PC-3 (cell line): ENCODE results near the gene CEP78. TPM values are rescaled to one million over a fixed set of nuclear protein-coding genes. Genes with fewer than 3 reads are reported as not detected.

ENCODE experiments used
- ATAC-seq: fragments of 200-7000 bp; cut with Tn5 transposase; 2 replicates; pipeline ENCODE4 v1.9.1; 2020; ENCODE audit warnings: mild to moderate bottlenecking, moderate library complexity
- BruUV-seq: library from RNA; stranded (reverse); fragments of 400-500 nt; replicated peaks from 2 replicates; lab custom pipeline; 2021; lab: Mats Ljungman, UMichigan
- CTCF ChIA-PET: fragments of 300-600 bp; sonication (Branson Sonifier 250); formaldehyde crosslinking; loops from one replicate; lab custom pipeline; 2022; ENCODE audit warnings: antibody characterized with exemption; lab: Charles Lee
- POLR2A ChIA-PET: fragments of 300-600 bp; sonication (Branson Sonifier 250); formaldehyde crosslinking; loops from one replicate; lab custom pipeline; 2022; ENCODE audit warnings: antibody characterized with exemption; ENCODE audit not compliant: unreplicated experiment; lab: Charles Lee
- DNase-seq: peaks from one replicate; pipeline ENCODE4 v3.0.0-alpha.2; 2015
- H2AFZ ChIP-seq: fragments of 300-600 bp; sonication (generic); 2 replicates; pipeline ENCODE4 v1.6.0; 2016; ENCODE audit warnings: antibody characterized with exemption, low read length
- H3F3A ChIP-seq: fragments of 300-600 bp; sonication (generic); one replicate; pipeline ENCODE4 v1.6.0; 2017; ENCODE audit warnings: antibody characterized with exemption, low read length, control low read depth, mild to moderate bottlenecking; ENCODE audit not compliant: unreplicated experiment
- H3K27ac ChIP-seq: fragments of 300-600 bp; sonication (generic); 2 replicates; pipeline ENCODE4 v1.5.1; 2016; ENCODE audit warnings: mild to moderate bottlenecking, low read length
- H3K27me3 ChIP-seq: fragments of 300-600 bp; sonication (generic); 2 replicates; pipeline ENCODE4 v1.6.1; 2016; ENCODE audit warnings: low read length, mixed read lengths
- H3K36me3 ChIP-seq: fragments of 300-600 bp; sonication (generic); 2 replicates; pipeline ENCODE4 v1.6.1; 2016; ENCODE audit warnings: low read depth, mixed run types, low read length, mixed read lengths
- H3K4me1 ChIP-seq: fragments of 300-600 bp; sonication (generic); 2 replicates; pipeline ENCODE4 v1.5.1; 2016; ENCODE audit warnings: low read length; ENCODE audit not compliant: insufficient read depth
- H3K4me2 ChIP-seq: fragments of 300-600 bp; sonication (generic); 2 replicates; pipeline ENCODE4 v1.6.0; 2016; ENCODE audit warnings: low read length
- H3K4me3 ChIP-seq: fragments of 300-600 bp; sonication (generic); 2 replicates; pipeline ENCODE4 v1.5.1; 2016; ENCODE audit warnings: mild to moderate bottlenecking, low read length, mixed read lengths
- H3K79me2 ChIP-seq: fragments of 300-600 bp; sonication (generic); 2 replicates; pipeline ENCODE4 v1.6.1; 2017; ENCODE audit warnings: low read length, mixed read lengths
- H3K9ac ChIP-seq: fragments of 300-600 bp; sonication (generic); 2 replicates; pipeline ENCODE4 v1.6.0; 2016; ENCODE audit warnings: mild to moderate bottlenecking, low read length
- H3K9me2 ChIP-seq: fragments of 300-600 bp; sonication (generic); replicated peaks from 2 replicates; pipeline ENCODE4 v1.6.1; 2016; ENCODE audit warnings: mixed run types, low read length, mixed read lengths
- H3K9me3 ChIP-seq: fragments of 300-600 bp; sonication (generic); 2 replicates; pipeline ENCODE4 v1.6.1; 2016; ENCODE audit warnings: low read length, mixed read lengths
- H4K20me1 ChIP-seq: fragments of 300-600 bp; sonication (generic); 2 replicates; pipeline ENCODE4 v1.6.1; 2016; ENCODE audit warnings: low read length, mixed read lengths
- CTCF ChIP-seq: fragments of 300-600 bp; sonication (generic); conservative IDR thresholded peaks from 2 replicates; pipeline ENCODE4 v1.5.1; 2017; ENCODE audit warnings: antibody characterized with exemption, low read depth, mild to moderate bottlenecking, low read length
- EZH2 ChIP-seq: fragments of 300-600 bp; sonication (generic); IDR thresholded peaks from one replicate; pipeline ENCODE4 v1.6.1; 2017; ENCODE audit warnings: antibody characterized with exemption, mild to moderate bottlenecking, low read length; ENCODE audit not compliant: unreplicated experiment
- EZH2phosphoT487 ChIP-seq: fragments of 300-600 bp; sonication (generic); IDR thresholded peaks from 2 replicates; pipeline ENCODE4 v1.6.1; 2018; ENCODE audit warnings: mild to moderate bottlenecking, antibody characterized with exemption, low read length, borderline replicate concordance
- intact Hi-C: fragments of 100-400 bp; cut with micrococcal nuclease; formaldehyde crosslinking; loops from 2 replicates; pipeline ENCODE4 v1.9.0; 2023
- total RNA-seq: library from RNA; depleted of rRNA; stranded (reverse); fragments of >200 nt; gene quantifications from 2 replicates; pipeline ENCODE4 v1.2.3, GENCODE V29; 2014

CEP78 gene
- total RNA-seq, 1 experiment from 2014 or later: 52.5 TPM

- Histone ChIP-seq H3K9me3 (no peaks in the 10 kb centered on the region), H3K27me3 (no peaks in the 10 kb centered on the region), H2AFZ (no peak overlapping the region), H3K36me3 (no peaks in the 10 kb centered on the region), H3K4me1 (peaks cover 10% of the 10 kb centered on the region), H3F3A (no peaks in the 10 kb centered on the region), H3K9me2 (no peaks in the 10 kb centered on the region), H3K4me3 (no peak overlapping the region), H3K27ac (no peak overlapping the region), H3K9ac (no peak overlapping the region), H4K20me1 (no peaks in the 10 kb centered on the region; the same call in 1 of the 2 replicates), H3K79me2 (peaks cover 30% of the 10 kb centered on the region), H3K4me2 (no peak overlapping the region)
- POLR2A ChIA-PET: no interaction called here
- CTCF ChIA-PET: no interaction called here
- TF ChIP-seq CTCF (no peak), EZH2phosphoT487 (no peak), EZH2 (no peak)
- ATAC-seq (no peak), DNase-seq (no peak)
- intact Hi-C loops: no loop called here
- BruUV-seq: no TSS peak
Observed at GRCh38 chr9:78295177-78295575, 59.3 kb downstream of the CEP78 start.

GRCh38 chr9:78295731-78296130 is 59.9 kb downstream of the CEP78 start:
- Histone ChIP-seq H3K9me3 (no peaks in the 10 kb centered on the region), H3K27me3 (no peaks in the 10 kb centered on the region), H3K4me2 (peak overlapping the region; percentile 88), H3K27ac (peak overlapping the region; percentile 67; the same call in 1 of the 2 replicates), H3K36me3 (no peaks in the 10 kb centered on the region), H2AFZ (peak overlapping the region; percentile 85), H3F3A (no peaks in the 10 kb centered on the region), H4K20me1 (no peaks in the 10 kb centered on the region; the same call in 1 of the 2 replicates), H3K9me2 (no peaks in the 10 kb centered on the region), H3K4me3 (peak overlapping the region; percentile 95), H3K9ac (peak overlapping the region; percentile 81), H3K79me2 (peaks cover 33% of the 10 kb centered on the region), H3K4me1 (peaks cover 10% of the 10 kb centered on the region)
- ChIA-PET POLR2A (no interaction called here), CTCF (no interaction called here)
- TF ChIP-seq EZH2phosphoT487: no peak
- no peak for TF ChIP-seq CTCF
- no peak for TF ChIP-seq EZH2
- intact Hi-C loops: loop anchor here (1.0 kb wide), 1 partner anchor 17 kb away; no protein-coding TSS in a partner anchor
- no peak for ATAC-seq
- DNase-seq: no peak
- no TSS peak for BruUV-seq

- H3K4me3 ChIP-seq: peak overlapping the region; percentile 95
- H3K27me3 ChIP-seq: no peaks in the 10 kb centered on the region
- 0 out of 2 replicates have a peak, but pooled peaks cover 2% of the 10 kb centered on the region for H3K36me3 ChIP-seq
- no peaks in the 10 kb centered on the region for H3K9me3 ChIP-seq
- H2AFZ ChIP-seq: peak overlapping the region; percentile 85
- peaks cover 10% of the 10 kb centered on the region for H3K4me1 ChIP-seq
- TF ChIP-seq EZH2phosphoT487 (no peak), CTCF (no peak), EZH2 (no peak)
- peak overlapping the region; percentile 88 for H3K4me2 ChIP-seq
- H3K27ac ChIP-seq: peak overlapping the region; percentile 67
- ATAC-seq (peak; percentile 36), DNase-seq (peak; percentile 58)
- TSS peak; percentile 90 for BruUV-seq
- peak overlapping the region; percentile 81 for H3K9ac ChIP-seq
- H3F3A ChIP-seq: no peaks in the 10 kb centered on the region
- no peaks in the 10 kb centered on the region; the same call in 1 of the 2 replicates for H4K20me1 ChIP-seq
- intact Hi-C loops: loop anchor here (1.0 kb wide), 1 partner anchor 16 kb away; no protein-coding TSS in a partner anchor
- H3K9me2 ChIP-seq: no peaks in the 10 kb centered on the region
- ChIA-PET CTCF (interaction anchor here (0.6 kb wide), 1 partner anchor 69 kb away, joined by 3 read pairs; no protein-coding TSS in a partner anchor), POLR2A (interaction anchor here (0.6 to 1.0 kb wide), 2 partner anchors 16 to 67 kb away, joined by 3 to 5 read pairs; no protein-coding TSS in a partner anchor)
- peaks cover 33% of the 10 kb centered on the region for H3K79me2 ChIP-seq
Observed at GRCh38 chr9:78296201-78296892, 60.5 kb downstream of the CEP78 start.
